ENCODE data around the gene TLX2. TPM values are rescaled to one million over a fixed set of nuclear protein-coding genes. Genes with fewer than 3 reads are reported as not detected.

TLX2 gene
- total RNA-seq, 2 experiments from 2014 or later: 0.16 TPM; not detected in 1

GRCh38 chr2:74544634-74545033, 30.4 kb downstream of the TLX2 start:
- peak; percentile 44 for TF ChIP-seq CTCF (IDR thresholded peaks at IDR 0.05)
- intact Hi-C loops (cut with micrococcal nuclease): no loop called here
- Mint-ChIP-seq H3K4me3 (no peak overlapping the region), H3K9me3 (no peaks in the 10 kb centered on the region), H3K27me3 (peaks cover 39% of the 10 kb centered on the region), H3K4me1 (ENCODE audit: low read depth) (no peaks in the 10 kb centered on the region), H3K27ac (no peak overlapping the region), H3K36me3 (ENCODE audit: low read depth) (no peaks in the 10 kb centered on the region)
- DNase-seq: peak; percentile 47
- CTCF ChIA-PET: interaction anchor here (0.8 to 3.1 kb wide), 8 partner anchors 8 to 62 kb away, joined by 3 to 21 read pairs (median 7); partner anchors contain the start of genes CCDC142, LOXL3 and TTC31
- ATAC-seq: no peak
- POLR2A ChIA-PET: no interaction called here

- Mint-ChIP-seq H3K9me3 (no peaks in the 10 kb centered on the region), H3K36me3 (ENCODE audit: low read depth) (no peaks in the 10 kb centered on the region), H3K27me3 (peaks cover 44% of the 10 kb centered on the region), H3K27ac (no peak overlapping the region), H3K4me1 (ENCODE audit: low read depth) (no peaks in the 10 kb centered on the region), H3K4me3 (no peak overlapping the region)
- intact Hi-C loops (cut with micrococcal nuclease): no loop called here
- TF ChIP-seq CTCF (IDR thresholded peaks at IDR 0.05): no peak
- DNase-seq (no peak), ATAC-seq (no peak)
- ChIA-PET POLR2A (no interaction called here), CTCF (interaction anchor here (1.0 to 3.1 kb wide), 7 partner anchors 13 to 64 kb away, joined by 3 to 21 read pairs (median 7); partner anchors contain the start of genes CCDC142 and TTC31)
Observed at GRCh38 chr2:74546004-74546403, 31.8 kb downstream of the TLX2 start.

DNA sequence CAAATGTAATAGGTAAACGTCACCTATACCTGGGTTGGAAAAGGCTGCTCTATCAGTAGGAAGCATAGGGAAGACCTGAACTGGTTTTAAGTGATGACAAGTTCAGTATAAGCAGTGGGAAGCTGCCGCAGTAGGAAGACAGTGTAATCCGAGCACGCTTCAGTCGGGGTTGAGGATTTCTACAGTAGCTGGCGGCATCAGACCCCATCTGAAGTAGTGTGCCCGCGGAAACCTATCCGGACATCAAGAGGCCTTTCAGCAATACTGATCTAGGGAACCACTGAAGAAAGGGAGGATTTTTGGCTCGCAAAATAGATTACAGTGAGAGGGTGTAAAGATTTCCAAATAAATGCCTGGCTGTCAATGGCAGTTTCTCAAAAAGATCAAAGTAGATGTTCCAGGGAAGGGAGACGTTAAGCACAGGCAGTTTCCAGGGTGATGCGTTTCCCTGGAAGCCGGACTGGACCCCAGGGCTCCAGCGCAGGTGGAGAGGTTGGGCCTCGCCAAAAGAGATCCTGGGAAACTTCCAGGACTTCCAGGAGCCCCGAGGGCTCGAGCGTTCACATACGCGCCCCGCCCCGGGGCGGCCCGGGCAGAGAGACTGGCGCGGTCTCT, 34.1 kb downstream of the TLX2 start:
- no peak overlapping the region for H3K27ac Mint-ChIP-seq
- peaks cover 52% of the 10 kb centered on the region for H3K27me3 Mint-ChIP-seq
- POLR2A ChIA-PET: interaction anchor here (1.2 kb wide), 1 partner anchor 37 kb away, joined by 4 read pairs; no protein-coding TSS in a partner anchor
- H3K36me3 Mint-ChIP-seq (ENCODE audit: low read depth): no peaks in the 10 kb centered on the region
- peaks cover 5% of the 10 kb centered on the region for H3K4me1 Mint-ChIP-seq (ENCODE audit: low read depth)
- ATAC-seq (no peak), DNase-seq (no peak)
- intact Hi-C loops (cut with micrococcal nuclease): no loop called here
- no peaks in the 10 kb centered on the region for H3K9me3 Mint-ChIP-seq
- H3K4me3 Mint-ChIP-seq: peak overlapping the region; percentile 59
- CTCF ChIA-PET: interaction anchor here (1.1 kb wide), 1 partner anchor 17 kb away, joined by 4 read pairs; no protein-coding TSS in a partner anchor
- no peak for TF ChIP-seq CTCF (IDR thresholded peaks at IDR 0.05)

DNA sequence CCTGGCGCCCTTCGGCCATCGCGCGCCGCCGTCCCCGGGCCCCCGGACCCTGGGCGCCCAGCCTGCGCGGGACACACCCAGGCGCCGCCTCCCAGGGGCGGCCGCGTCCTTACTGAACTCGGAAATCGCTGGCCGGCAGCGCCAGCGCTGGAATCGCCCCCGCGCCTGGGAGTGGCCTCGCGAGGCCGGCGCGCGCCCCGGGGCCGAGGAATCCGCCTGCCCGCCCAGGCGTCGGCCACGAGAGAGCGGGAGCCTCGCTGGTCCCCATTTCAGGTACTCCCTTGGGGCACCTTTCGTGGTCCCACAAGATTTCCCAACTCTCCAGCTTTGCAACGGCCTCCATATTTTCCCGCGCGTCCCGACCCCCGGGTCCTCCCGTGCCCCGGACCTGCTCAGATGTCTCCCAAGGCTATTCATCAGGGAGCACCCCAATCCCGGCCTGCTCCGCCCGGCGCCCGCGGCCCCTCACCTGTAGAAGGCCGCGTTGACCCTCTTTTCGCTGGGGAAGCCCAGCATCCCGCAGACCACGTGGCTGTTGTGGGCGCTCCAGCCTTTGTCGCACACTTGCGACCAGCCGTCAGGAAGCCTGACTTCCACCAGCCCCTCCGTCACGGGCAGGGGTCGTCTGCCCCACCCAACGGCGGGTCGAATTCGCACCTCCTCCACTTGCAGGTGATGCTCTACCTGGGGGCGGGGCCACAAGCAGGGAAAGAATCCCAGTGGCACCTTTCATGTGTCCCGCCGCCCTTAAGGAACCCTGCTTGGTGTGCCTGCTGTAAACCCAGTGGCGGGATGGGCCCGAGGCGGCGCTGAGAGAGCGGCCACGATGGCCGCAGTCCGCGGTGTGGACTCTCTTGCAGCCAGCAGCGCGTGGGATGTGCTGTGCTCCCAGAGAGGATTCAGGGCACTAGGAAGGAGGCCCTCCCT, 34.9 kb downstream of the TLX2 start:
- ATAC-seq: peak; percentile 65
- intact Hi-C loops (cut with micrococcal nuclease): no loop called here
- Mint-ChIP-seq H3K9me3 (no peaks in the 10 kb centered on the region), H3K27ac (no peak overlapping the region), H3K27me3 (peaks cover 52% of the 10 kb centered on the region), H3K4me3 (peak overlapping the region; percentile 66), H3K36me3 (ENCODE audit: low read depth) (no peaks in the 10 kb centered on the region), H3K4me1 (ENCODE audit: low read depth) (peaks cover 7% of the 10 kb centered on the region)
- CTCF ChIA-PET: interaction anchor here (1.1 to 1.7 kb wide), 4 partner anchors 10 to 299 kb away, joined by 3 to 5 read pairs (median 4); no protein-coding TSS in a partner anchor
- peak; percentile 37 for DNase-seq
- no peak for TF ChIP-seq CTCF (IDR thresholded peaks at IDR 0.05)
- POLR2A ChIA-PET: interaction anchor here (0.9 to 1.2 kb wide), 2 partner anchors 16 to 36 kb away, joined by 4 to 5 read pairs; no protein-coding TSS in a partner anchor

Measured in activated CD8-positive, alpha-beta T cell treated with anti-CD3 and anti-CD28 coated beads for 36 hours (primary cell).